Loucy (cell line): Measurements from ENCODE around the gene TCERG1.
A peak's percentile ranks its signal among the peaks of the same experiment; 100 is the strongest.

Experiments used
- H2AFZ ChIP-seq: fragments of 200-600 bp; sonication (generic); 2 replicates; pipeline ENCODE4 v1.6.0; 2016; ENCODE audit warnings: antibody characterized with exemption, mild to moderate bottlenecking, low read length, moderate library complexity
- H3F3A ChIP-seq: fragments of 200-600 bp; 2 replicates; pipeline ENCODE4 v1.6.0; 2016; ENCODE audit warnings: antibody characterized with exemption, low read depth, mild to moderate bottlenecking
- H3K27me3 ChIP-seq: fragments of 200-600 bp; sonication (generic); 2 replicates; pipeline ENCODE4 v1.6.1; 2014; ENCODE audit warnings: low read length, mild to moderate bottlenecking; ENCODE audit not compliant: insufficient read depth, poor library complexity, severe bottlenecking
- H3K36me3 ChIP-seq: fragments of 200-600 bp; sonication (generic); 2 replicates; pipeline ENCODE4 v1.6.1; 2016; ENCODE audit warnings: low read length; ENCODE audit not compliant: insufficient read depth
- H3K4me1 ChIP-seq: fragments of 200-600 bp; sonication (generic); 2 replicates; pipeline ENCODE4 v1.5.1; 2014; ENCODE audit warnings: low read length, mild to moderate bottlenecking; ENCODE audit not compliant: insufficient read depth, poor library complexity, severe bottlenecking
- H3K4me2 ChIP-seq: fragments of 200-600 bp; sonication (generic); 2 replicates; pipeline ENCODE4 v1.6.0; 2014; ENCODE audit warnings: antibody characterized with exemption, low read length, low read depth, mild to moderate bottlenecking; ENCODE audit not compliant: poor library complexity, severe bottlenecking
- H3K4me3 ChIP-seq: fragments of 200-600 bp; sonication (generic); 2 replicates; pipeline ENCODE4 v1.5.1; 2014; ENCODE audit warnings: low read length, mild to moderate bottlenecking, mixed read lengths; ENCODE audit not compliant: poor library complexity, severe bottlenecking
- H3K79me2 ChIP-seq: fragments of 200-600 bp; sonication (generic); 2 replicates; pipeline ENCODE4 v1.6.1; 2014; ENCODE audit warnings: low read length; ENCODE audit not compliant: insufficient read depth
- H3K9ac ChIP-seq: fragments of 200-600 bp; sonication (generic); 2 replicates; pipeline ENCODE4 v1.6.0; 2014; ENCODE audit warnings: mild to moderate bottlenecking, low read depth, low read length, moderate library complexity; ENCODE audit not compliant: poor library complexity, severe bottlenecking
- H3K9me2 ChIP-seq: fragments of 200-600 bp; sonication (generic); replicated peaks from 2 replicates; pipeline ENCODE4 v1.6.1; 2016; ENCODE audit warnings: low read depth, low read length, mixed read lengths
- H3K9me3 ChIP-seq: fragments of 200-600 bp; sonication (generic); 2 replicates; pipeline ENCODE4 v1.6.1; 2014; ENCODE audit warnings: mild to moderate bottlenecking, antibody characterized with exemption, low read length, low read depth; ENCODE audit not compliant: insufficient read depth
- H4K20me1 ChIP-seq: fragments of 200-600 bp; sonication (generic); 2 replicates; pipeline ENCODE4 v1.6.0; 2014; ENCODE audit warnings: antibody characterized with exemption, low read length, mild to moderate bottlenecking; ENCODE audit not compliant: insufficient read depth, poor library complexity, severe bottlenecking
- CTCF ChIP-seq: fragments of 200-600 bp; sonication (generic); conservative IDR thresholded peaks from 2 replicates; pipeline ENCODE4 v1.5.1; 2014; ENCODE audit warnings: mild to moderate bottlenecking, antibody characterized with exemption, low read length
- EZH2phosphoT487 ChIP-seq: fragments of 200-600 bp; IDR thresholded peaks from 2 replicates; pipeline ENCODE4 v1.6.1; 2018; ENCODE audit warnings: antibody characterized with exemption, mild to moderate bottlenecking, moderate library complexity, borderline replicate concordance

The TCERG1 gene

GRCh38 chr5:146467760-146468159, 20.6 kb downstream of the TCERG1 start:
- H3K4me2 ChIP-seq = no peak overlapping the region
- no peak overlapping the region for H2AFZ ChIP-seq
- TF ChIP-seq EZH2phosphoT487 (no peak), CTCF (no peak)
- no peak overlapping the region for H3K9ac ChIP-seq
- H3K9me3 ChIP-seq = no peaks in the 10 kb centered on the region
- H3K36me3 ChIP-seq = peaks cover 83% of the 10 kb centered on the region
- peaks cover 60% of the 10 kb centered on the region for H4K20me1 ChIP-seq
- H3K4me3 ChIP-seq = no peak overlapping the region
- 0 out of 2 replicates have a peak, but pooled peaks cover 3% of the 10 kb centered on the region for H3F3A ChIP-seq
- H3K4me1 ChIP-seq = no peaks in the 10 kb centered on the region
- H3K79me2 ChIP-seq = peaks cover 46% of the 10 kb centered on the region
- H3K27me3 ChIP-seq = no peaks in the 10 kb centered on the region
- H3K9me2 ChIP-seq = no peaks in the 10 kb centered on the region

GRCh38 chr5:146474065-146474464, 26.9 kb downstream of the TCERG1 start:
- no peak overlapping the region for H3K9ac ChIP-seq
- TF ChIP-seq EZH2phosphoT487 = no peak
- TF ChIP-seq CTCF = no peak
- no peak overlapping the region for H3K4me3 ChIP-seq
- no peaks in the 10 kb centered on the region for H3K4me1 ChIP-seq
- no peaks in the 10 kb centered on the region for H3K9me3 ChIP-seq
- H2AFZ ChIP-seq = no peak overlapping the region
- no peaks in the 10 kb centered on the region for H3F3A ChIP-seq
- H4K20me1 ChIP-seq = peaks cover 20% of the 10 kb centered on the region
- no peaks in the 10 kb centered on the region; the same call in 1 of the 2 replicates for H3K79me2 ChIP-seq
- no peaks in the 10 kb centered on the region for H3K9me2 ChIP-seq
- H3K27me3 ChIP-seq = no peaks in the 10 kb centered on the region
- H3K4me2 ChIP-seq = no peak overlapping the region
- peaks cover 86% of the 10 kb centered on the region for H3K36me3 ChIP-seq

GRCh38 chr5:146475190-146475780, 28.2 kb downstream of the TCERG1 start:
- Histone ChIP-seq H3K9me2 (no peaks in the 10 kb centered on the region), H3K27me3 (no peaks in the 10 kb centered on the region), H3F3A (no peaks in the 10 kb centered on the region), H3K4me1 (no peaks in the 10 kb centered on the region), H3K36me3 (peaks cover 87% of the 10 kb centered on the region), H3K4me3 (no peak overlapping the region), H3K9me3 (no peaks in the 10 kb centered on the region), H3K9ac (no peak overlapping the region), H3K4me2 (no peak overlapping the region), H2AFZ (no peak overlapping the region), H3K79me2 (no peaks in the 10 kb centered on the region; the same call in 1 of the 2 replicates), H4K20me1 (peaks cover 10% of the 10 kb centered on the region)
- TF ChIP-seq CTCF = peak; percentile 55
- TF ChIP-seq EZH2phosphoT487 = no peak
